Suprapubic skin (tissue), 4 donors: ENCODE data around the gene HS6ST1.

ENCODE experiments used
- POLR2A ChIP-seq, 2 donors: fragments of 450-650 bp; IDR thresholded peaks; one replicate each; pipeline ENCODE4 v1.6.1; 2017; ENCODE audit warnings: antibody characterized with exemption in 2 of 2, mild to moderate bottlenecking in 2 of 2, moderate library complexity in 2 of 2
- POLR2AphosphoS5 ChIP-seq, 3 donors: sonication (generic); formaldehyde crosslinking; IDR thresholded peaks; one replicate each; pipeline ENCODE4 v1.6.1; 2017; ENCODE audit warnings: antibody characterized with exemption in 3 of 3
- TF ChIP-seq, protein P1 (sequence below), 2 donors: fragments of 200-600 bp in 1 of 2; fragments of 450-650 bp in 1 of 2; sonication (generic) in 1 of 2; IDR thresholded peaks; one replicate each; pipeline ENCODE4 v1.5.1; 2016 to 2019; ENCODE audit warnings: antibody characterized with exemption in 2 of 2, mild to moderate bottlenecking in 1 of 2, moderate library complexity in 1 of 2

DNA sequence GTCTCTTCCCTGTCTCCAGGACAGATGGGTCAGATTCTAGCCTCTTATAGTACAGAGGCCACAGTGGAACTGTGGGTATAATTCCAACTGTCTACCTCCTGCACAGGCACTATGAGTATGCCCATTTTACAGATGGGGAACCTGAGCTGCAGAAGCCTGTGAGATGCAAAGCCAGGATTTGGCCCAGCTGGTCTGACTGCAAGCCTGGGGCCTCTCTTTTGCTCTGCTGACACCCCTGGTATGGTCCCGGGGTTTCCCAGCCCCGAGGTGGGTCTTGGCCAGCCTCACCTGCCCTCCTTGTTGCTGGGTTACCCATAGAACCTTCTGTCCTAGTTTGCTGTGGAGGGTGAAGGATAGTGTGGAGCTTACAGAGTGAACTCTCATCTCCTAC, 9.8 kb downstream of the HS6ST1 start:
- no peak for TF ChIP-seq POLR2A (IDR thresholded peaks at IDR 0.05)
- TF ChIP-seq, protein P1, sequence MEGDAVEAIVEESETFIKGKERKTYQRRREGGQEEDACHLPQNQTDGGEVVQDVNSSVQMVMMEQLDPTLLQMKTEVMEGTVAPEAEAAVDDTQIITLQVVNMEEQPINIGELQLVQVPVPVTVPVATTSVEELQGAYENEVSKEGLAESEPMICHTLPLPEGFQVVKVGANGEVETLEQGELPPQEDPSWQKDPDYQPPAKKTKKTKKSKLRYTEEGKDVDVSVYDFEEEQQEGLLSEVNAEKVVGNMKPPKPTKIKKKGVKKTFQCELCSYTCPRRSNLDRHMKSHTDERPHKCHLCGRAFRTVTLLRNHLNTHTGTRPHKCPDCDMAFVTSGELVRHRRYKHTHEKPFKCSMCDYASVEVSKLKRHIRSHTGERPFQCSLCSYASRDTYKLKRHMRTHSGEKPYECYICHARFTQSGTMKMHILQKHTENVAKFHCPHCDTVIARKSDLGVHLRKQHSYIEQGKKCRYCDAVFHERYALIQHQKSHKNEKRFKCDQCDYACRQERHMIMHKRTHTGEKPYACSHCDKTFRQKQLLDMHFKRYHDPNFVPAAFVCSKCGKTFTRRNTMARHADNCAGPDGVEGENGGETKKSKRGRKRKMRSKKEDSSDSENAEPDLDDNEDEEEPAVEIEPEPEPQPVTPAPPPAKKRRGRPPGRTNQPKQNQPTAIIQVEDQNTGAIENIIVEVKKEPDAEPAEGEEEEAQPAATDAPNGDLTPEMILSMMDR (IDR thresholded peaks at IDR 0.05): no peak
- TF ChIP-seq POLR2AphosphoS5 (IDR thresholded peaks at IDR 0.05): no peak
